Caco-2 (cell line): ENCODE results near the gene MICU1. TPM values are rescaled to one million over a fixed set of nuclear protein-coding genes. Genes with fewer than 3 reads are reported as not detected.

Experiments
- BruUV-seq: library from RNA; stranded (reverse); fragments of 400-500 nt; replicated peaks from 2 replicates; lab custom pipeline; 2021; lab: Mats Ljungman, UMichigan
- CTCF ChIA-PET: fragments of 300-600 bp; sonication (Branson Sonifier 250); formaldehyde crosslinking; loops from one replicate; lab custom pipeline; 2022; ENCODE audit warnings: antibody characterized with exemption; lab: Charles Lee
- POLR2A ChIA-PET: fragments of 300-600 bp; sonication (Branson Sonifier 250); formaldehyde crosslinking; loops from one replicate; lab custom pipeline; 2022; ENCODE audit warnings: antibody characterized with exemption; lab: Charles Lee
- DNase-seq, 2 experiments: peaks; one replicate each; pipeline versions ENCODE4 v3.0.0 to v3.0.0-alpha.2; 2020 to 2022
- H3K27me3 ChIP-seq: replicated peaks from 2 replicates; pipeline ENCODE4 v1.6.0; 2011; ENCODE audit warnings: low read length; ENCODE audit not compliant: control insufficient read depth, insufficient read depth
- H3K36me3 ChIP-seq: 2 replicates; pipeline ENCODE4 v1.5.1; 2011; ENCODE audit warnings: low read length; ENCODE audit not compliant: control insufficient read depth, insufficient read depth
- H3K4me1 ChIP-seq: fragments of 250-450 bp; sonication (Bioruptor Pico); 2 replicates; pipeline ENCODE4 v1.5.1; 2020; ENCODE audit warnings: mild to moderate bottlenecking
- H3K4me3 ChIP-seq: 2 replicates; pipeline ENCODE4 v1.5.1; 2011; ENCODE audit warnings: low read depth, mild to moderate bottlenecking, control low read depth, low read length
- H3K9me3 ChIP-seq: fragments of 250-450 bp; sonication (Bioruptor Pico); 2 replicates; pipeline ENCODE4 v1.5.1; 2020; ENCODE audit warnings: mild to moderate bottlenecking, moderate library complexity
- H3K27ac Mint-ChIP-seq: one replicate; pipeline ENCODE4 v1.8.0; 2022; ENCODE audit warnings: mixed read lengths; ENCODE audit not compliant: unreplicated experiment
- H3K27me3 Mint-ChIP-seq: one replicate; pipeline ENCODE4 v1.8.0; 2022; ENCODE audit warnings: mixed read lengths; ENCODE audit not compliant: insufficient read depth, unreplicated experiment
- H3K36me3 Mint-ChIP-seq: one replicate; pipeline ENCODE4 v1.8.0; 2022; ENCODE audit warnings: mild to moderate bottlenecking, mixed read lengths; ENCODE audit not compliant: insufficient read depth, unreplicated experiment
- H3K4me1 Mint-ChIP-seq: one replicate; pipeline ENCODE4 v1.8.0; 2022; ENCODE audit warnings: low read depth, mixed read lengths; ENCODE audit not compliant: unreplicated experiment
- H3K4me3 Mint-ChIP-seq: one replicate; pipeline ENCODE4 v1.8.0; 2022; ENCODE audit warnings: mild to moderate bottlenecking, moderate library complexity, mixed read lengths; ENCODE audit not compliant: unreplicated experiment
- H3K9me3 Mint-ChIP-seq: one replicate; pipeline ENCODE4 v1.8.0; 2022; ENCODE audit warnings: mixed read lengths; ENCODE audit not compliant: unreplicated experiment
- CTCF ChIP-seq, 2 experiments: fragments of 200-600 bp in 1 of 2; IDR thresholded peaks; 1 replicate in 1 of 2; 2 replicates in 1 of 2; pipeline versions ENCODE4 v1.5.1 to v1.8.0; 2011 to 2022; ENCODE audit warnings: antibody characterized with exemption in 1 of 2, control low read depth in 1 of 2, inconsistent platforms in 1 of 2, low read depth in 1 of 2, low read length in 1 of 2, mild to moderate bottlenecking in 1 of 2, moderate library complexity in 1 of 2; ENCODE audit not compliant: insufficient read depth in 1 of 2, severe bottlenecking in 1 of 2, unreplicated experiment in 1 of 2
- intact Hi-C: fragments of 100-400 bp; cut with micrococcal nuclease; formaldehyde crosslinking; loops from one replicate; pipeline ENCODE4 v1.10.0; 2022; ENCODE audit not compliant: unreplicated experiment
- total RNA-seq: library from RNA; stranded (reverse); gene quantifications from 2 replicates; pipeline ENCODE4 v1.2.3, GENCODE V29; 2022

The MICU1 gene
- total RNA-seq, 1 experiment from 2014 or later, result 83.2 TPM

DNA sequence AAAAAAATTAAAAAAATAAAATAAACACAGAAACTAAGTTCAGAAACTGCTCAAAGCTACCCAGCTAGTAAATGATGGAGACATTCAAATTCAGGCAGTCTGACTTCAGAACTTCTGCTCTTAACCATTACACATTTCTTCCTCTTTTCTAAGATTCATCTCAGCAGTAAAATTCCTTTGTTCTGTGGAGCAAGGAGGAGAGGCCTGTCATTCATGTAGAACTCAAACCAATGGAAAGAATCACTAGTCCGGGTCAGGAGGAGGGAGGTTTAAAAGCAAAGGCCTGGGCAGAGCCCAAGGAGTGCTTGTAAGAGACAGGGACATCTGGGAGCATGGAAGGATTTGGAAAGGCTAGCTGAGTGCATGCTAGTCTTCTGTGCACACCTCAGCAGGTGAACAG is 233.3 kb downstream of the MICU1 start:
- Histone ChIP-seq H3K9me3 (no peaks in the 10 kb centered on the region), H3K36me3 (no peaks in the 10 kb centered on the region), H3K4me3 (no peak overlapping the region), H3K27me3 (no peaks in the 10 kb centered on the region), H3K4me1 (no peaks in the 10 kb centered on the region)
- DNase-seq, result no peak
- H3K27me3 Mint-ChIP-seq, result no peaks in the 10 kb centered on the region
- H3K4me1 Mint-ChIP-seq, result no peaks in the 10 kb centered on the region
- no TSS peak for BruUV-seq
- H3K9me3 Mint-ChIP-seq, result no peaks in the 10 kb centered on the region
- intact Hi-C loops, result no loop called here
- ChIA-PET POLR2A (no interaction called here), CTCF (no interaction called here)
- no peaks in the 10 kb centered on the region for H3K36me3 Mint-ChIP-seq
- no peak overlapping the region for H3K4me3 Mint-ChIP-seq
- no peak overlapping the region for H3K27ac Mint-ChIP-seq
- TF ChIP-seq CTCF (IDR thresholded peaks at IDR 0.05; ENCODE audit: insufficient read depth in 1 of 2, low read depth in 1 of 2, low read length in 1 of 2, severe bottlenecking in 1 of 2, unreplicated experiment in 1 of 2), result no peak

DNA sequence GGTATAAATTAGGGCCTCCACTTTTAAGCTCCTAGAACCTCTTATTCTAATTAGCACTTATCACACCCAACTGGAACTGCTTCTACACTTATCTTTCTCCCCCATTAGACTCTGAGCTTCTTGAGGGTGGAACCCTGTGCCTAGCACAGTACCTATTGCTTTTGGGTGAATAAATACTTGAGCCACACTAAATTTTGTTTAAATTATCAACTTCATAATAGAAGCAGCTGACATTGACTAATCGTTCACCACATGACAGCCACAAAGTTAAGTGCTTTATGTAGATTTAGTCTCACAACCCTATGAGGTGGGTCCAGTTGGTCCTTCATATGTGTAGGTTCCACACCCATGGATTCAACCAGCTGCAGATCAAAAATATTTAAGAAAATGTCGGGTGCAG is 235.1 kb downstream of the MICU1 start:
- TF ChIP-seq CTCF (IDR thresholded peaks at IDR 0.05; ENCODE audit: insufficient read depth in 1 of 2, low read depth in 1 of 2, low read length in 1 of 2, severe bottlenecking in 1 of 2, unreplicated experiment in 1 of 2), result no peak
- H3K4me1 ChIP-seq, result no peaks in the 10 kb centered on the region
- intact Hi-C loops, result no loop called here
- H3K4me3 ChIP-seq, result no peak overlapping the region
- Mint-ChIP-seq H3K27me3 (no peaks in the 10 kb centered on the region), H3K4me3 (no peak overlapping the region), H3K36me3 (no peaks in the 10 kb centered on the region), H3K9me3 (no peaks in the 10 kb centered on the region), H3K4me1 (no peaks in the 10 kb centered on the region), H3K27ac (no peak overlapping the region)
- no peaks in the 10 kb centered on the region for H3K36me3 ChIP-seq
- H3K27me3 ChIP-seq, result no peaks in the 10 kb centered on the region
- BruUV-seq, result no TSS peak
- no peaks in the 10 kb centered on the region for H3K9me3 ChIP-seq
- no peak for DNase-seq
- POLR2A ChIA-PET, result no interaction called here
- CTCF ChIA-PET, result interaction anchor here (0.6 kb wide), 1 partner anchor 66 kb away, joined by 7 read pairs; no protein-coding TSS in a partner anchor

GRCh38 chr10:72389716-72390115 is 236.2 kb downstream of the MICU1 start:
- no peak overlapping the region for H3K4me3 ChIP-seq
- Mint-ChIP-seq H3K27ac (no peak overlapping the region), H3K4me1 (no peaks in the 10 kb centered on the region), H3K9me3 (no peaks in the 10 kb centered on the region), H3K27me3 (no peaks in the 10 kb centered on the region), H3K36me3 (no peaks in the 10 kb centered on the region), H3K4me3 (no peak overlapping the region)
- no peak for TF ChIP-seq CTCF (IDR thresholded peaks at IDR 0.05; ENCODE audit: insufficient read depth in 1 of 2, low read depth in 1 of 2, low read length in 1 of 2, severe bottlenecking in 1 of 2, unreplicated experiment in 1 of 2)
- H3K9me3 ChIP-seq, result no peaks in the 10 kb centered on the region
- H3K27me3 ChIP-seq, result no peaks in the 10 kb centered on the region
- BruUV-seq, result no TSS peak
- no peaks in the 10 kb centered on the region for H3K36me3 ChIP-seq
- ChIA-PET CTCF (no interaction called here), POLR2A (no interaction called here)
- DNase-seq, result no peak
- no peaks in the 10 kb centered on the region for H3K4me1 ChIP-seq
- intact Hi-C loops, result no loop called here
